ENCODE measurements around the gene TAF8. TPM values are rescaled to one million over a fixed set of nuclear protein-coding genes. Genes with fewer than 3 reads are reported as not detected.

The TAF8 gene
- total and polyA plus RNA-seq, 12 donors, result 10.1 to 83.7 (median 22.9) TPM

DNA sequence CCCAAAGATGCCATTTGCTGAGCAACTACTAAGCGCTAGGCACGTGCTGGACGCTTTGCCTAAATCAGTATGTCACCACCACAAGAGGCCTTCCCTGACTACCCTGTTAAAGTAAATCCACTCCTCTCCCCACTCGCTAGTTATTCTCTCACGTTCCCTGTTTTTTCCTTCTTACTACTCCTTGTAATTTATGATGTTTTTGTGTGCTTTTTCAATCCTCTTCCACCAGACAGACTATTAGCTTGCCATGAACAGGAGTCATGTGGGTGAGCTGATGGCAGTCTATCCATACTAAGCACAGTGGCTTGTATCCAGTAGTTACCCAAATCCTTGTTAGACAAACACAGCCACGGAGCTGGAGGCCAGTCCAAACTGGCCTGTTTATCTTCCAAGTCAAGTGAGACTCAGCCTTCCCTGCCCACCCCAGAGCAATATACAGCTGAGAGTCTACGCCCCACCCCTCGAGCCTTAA is 50.9 kb downstream of the TAF8 start:
- no peak for DNase-seq
- Histone ChIP-seq H3K9me3 (replicated peaks in 1 of 3) (no peaks in the 10 kb centered on the region), H3K27me3 (no peaks in the 10 kb centered on the region), H3K4me1 (replicated peaks in 1 of 2) (peaks cover 24 to 38% of the 10 kb centered on the region in 2 donors), H3K36me3 (replicated peaks in 1 of 2) (no peaks in the 10 kb centered on the region), H3K4me3 (no peak overlapping the region), H3K27ac (peak overlapping the region in 4 of 5 donors; percentile 42 to 93 (median 83))
- intact Hi-C loops (cut with DNase I), result no loop called here
- TF ChIP-seq, protein P1, sequence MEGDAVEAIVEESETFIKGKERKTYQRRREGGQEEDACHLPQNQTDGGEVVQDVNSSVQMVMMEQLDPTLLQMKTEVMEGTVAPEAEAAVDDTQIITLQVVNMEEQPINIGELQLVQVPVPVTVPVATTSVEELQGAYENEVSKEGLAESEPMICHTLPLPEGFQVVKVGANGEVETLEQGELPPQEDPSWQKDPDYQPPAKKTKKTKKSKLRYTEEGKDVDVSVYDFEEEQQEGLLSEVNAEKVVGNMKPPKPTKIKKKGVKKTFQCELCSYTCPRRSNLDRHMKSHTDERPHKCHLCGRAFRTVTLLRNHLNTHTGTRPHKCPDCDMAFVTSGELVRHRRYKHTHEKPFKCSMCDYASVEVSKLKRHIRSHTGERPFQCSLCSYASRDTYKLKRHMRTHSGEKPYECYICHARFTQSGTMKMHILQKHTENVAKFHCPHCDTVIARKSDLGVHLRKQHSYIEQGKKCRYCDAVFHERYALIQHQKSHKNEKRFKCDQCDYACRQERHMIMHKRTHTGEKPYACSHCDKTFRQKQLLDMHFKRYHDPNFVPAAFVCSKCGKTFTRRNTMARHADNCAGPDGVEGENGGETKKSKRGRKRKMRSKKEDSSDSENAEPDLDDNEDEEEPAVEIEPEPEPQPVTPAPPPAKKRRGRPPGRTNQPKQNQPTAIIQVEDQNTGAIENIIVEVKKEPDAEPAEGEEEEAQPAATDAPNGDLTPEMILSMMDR (IDR thresholded peaks at IDR 0.05), result no peak
- TF ChIP-seq POLR2A (IDR thresholded peaks at IDR 0.05), result no peak
- 75 to 88% (median 83%) methylated on average over 8 of the region's 8 CpGs for WGBS, 4 donors

DNA sequence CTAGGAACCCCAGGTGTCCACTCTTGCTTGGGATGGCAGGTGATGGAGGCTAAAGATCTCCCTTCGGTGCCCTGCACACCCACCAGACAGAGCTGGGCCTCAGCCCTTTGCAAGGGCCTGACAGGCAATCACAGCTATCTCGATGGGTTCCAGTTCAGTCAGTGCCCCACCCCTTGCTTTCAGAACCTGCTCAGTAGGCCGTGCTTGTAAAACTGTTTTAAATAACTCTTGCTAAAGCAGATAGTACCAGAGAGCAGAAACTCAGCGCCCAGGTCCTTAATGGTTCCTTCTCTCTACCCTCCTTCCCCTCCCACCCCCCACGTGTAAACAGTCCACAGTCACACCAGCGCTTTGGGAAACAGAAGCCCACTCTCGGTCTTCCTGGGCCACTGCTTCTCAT is 52.9 kb downstream of the TAF8 start:
- peak overlapping the region in 1 of 5 donors; percentile 42 for H3K27ac ChIP-seq
- WGBS, 4 donors, result 91 to 97% (median 92%) methylated on average over 5 to 7 of the region's 7 CpGs

DNA sequence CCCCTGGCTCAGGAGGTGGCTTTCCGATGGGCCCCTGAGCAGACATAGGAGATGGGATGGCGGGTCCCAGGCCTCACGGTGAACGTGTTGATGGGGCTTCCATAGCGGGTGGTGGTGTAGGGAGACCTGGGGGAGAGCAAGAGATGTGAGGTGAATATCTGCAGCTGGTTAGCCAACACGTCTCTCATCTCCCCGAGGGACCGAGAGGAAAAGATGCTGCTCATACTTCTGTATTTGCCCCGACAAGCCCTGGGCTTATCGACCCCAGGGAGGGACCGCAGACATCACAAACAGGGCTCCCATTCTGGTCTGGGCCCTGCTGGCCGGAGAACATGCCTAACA is 53.4 kb downstream of the TAF8 start:
- no peak for DNase-seq
- TF ChIP-seq POLR2A (IDR thresholded peaks at IDR 0.05), result no peak
- TF ChIP-seq, protein P1 (IDR thresholded peaks at IDR 0.05), result no peak
- WGBS, 4 donors, result 78 to 96% (median 86%) methylated on average over 4 to 12 of the region's 12 CpGs
- Histone ChIP-seq H3K4me1 (replicated peaks in 1 of 2) (peaks cover 31 to 38% of the 10 kb centered on the region in 2 donors), H3K27me3 (no peaks in the 10 kb centered on the region), H3K9me3 (replicated peaks in 1 of 3) (no peaks in the 10 kb centered on the region), H3K4me3 (peak overlapping the region in 1 of 4 donors; percentile 57), H3K27ac (peak overlapping the region in 2 of 5 donors; percentile 42 to 68), H3K36me3 (replicated peaks in 1 of 2) (no peaks in the 10 kb centered on the region)
- intact Hi-C loops (cut with DNase I), result no loop called here

More for the DNA sequence above, 52.9 kb downstream of the TAF8 start:
- H3K27me3 ChIP-seq, result no peaks in the 10 kb centered on the region
- TF ChIP-seq POLR2A (IDR thresholded peaks at IDR 0.05), result no peak
- TF ChIP-seq, protein P1 (IDR thresholded peaks at IDR 0.05), result no peak
- H3K4me1 ChIP-seq (replicated peaks in 1 of 2), result peaks cover 31 to 38% of the 10 kb centered on the region in 2 donors
- DNase-seq, result no peak
- no peak overlapping the region for H3K4me3 ChIP-seq
- no peaks in the 10 kb centered on the region for H3K36me3 ChIP-seq (replicated peaks in 1 of 2)
- intact Hi-C loops (cut with DNase I), result no loop called here
- H3K9me3 ChIP-seq (replicated peaks in 1 of 3), result no peaks in the 10 kb centered on the region

DNA sequence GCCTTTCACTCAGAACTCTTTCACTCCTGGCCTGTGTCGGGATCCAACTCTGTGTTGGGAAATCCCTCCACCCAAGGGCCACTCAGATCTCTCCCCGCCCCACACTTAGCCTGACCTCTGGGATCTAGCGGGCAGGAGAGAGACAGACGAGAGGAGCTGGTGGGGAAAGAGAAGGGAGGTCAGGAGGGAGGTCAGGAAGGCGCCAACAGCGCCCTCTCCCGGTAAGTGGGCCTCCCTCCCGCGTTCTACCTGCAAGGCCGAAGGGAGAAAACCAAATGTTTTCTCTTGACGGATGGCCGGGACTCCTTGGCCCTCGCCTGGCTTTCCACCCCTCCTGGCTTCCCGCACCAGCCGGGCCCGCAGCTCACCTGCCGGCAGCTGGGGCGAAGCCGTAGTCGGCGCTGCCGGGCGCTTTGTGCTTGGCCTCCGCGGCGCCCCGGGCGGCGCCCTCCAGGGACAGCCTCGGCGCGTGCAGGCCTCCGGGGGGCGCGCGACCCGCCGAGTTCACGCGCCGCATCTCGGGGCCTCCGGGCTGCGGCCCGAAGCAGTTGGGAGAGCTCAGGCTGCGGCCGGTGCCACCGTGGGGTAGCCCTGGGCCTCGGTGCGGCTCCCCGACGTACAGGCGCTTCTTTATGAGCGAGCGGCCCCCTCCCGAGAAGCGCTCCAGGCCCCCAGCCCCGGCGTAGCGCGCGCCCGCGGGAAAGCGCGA is 53.9 kb downstream of the TAF8 start:
- H3K36me3 ChIP-seq (replicated peaks in 1 of 2), result no peaks in the 10 kb centered on the region
- no peak for TF ChIP-seq POLR2A (IDR thresholded peaks at IDR 0.05)
- TF ChIP-seq, protein P1 (IDR thresholded peaks at IDR 0.05), result peak; percentile 66 to 85 (median 80)
- WGBS, 4 donors, result 6 to 10% (median 8%) methylated on average over 16 to 66 of the region's 66 CpGs
- H3K27ac ChIP-seq, result peak overlapping the region in 2 of 5 donors; percentile 42 to 68
- intact Hi-C loops (cut with DNase I), result no loop called here
- peak; percentile 73 to 90 (median 86) for DNase-seq
- no peaks in the 10 kb centered on the region for H3K9me3 ChIP-seq (replicated peaks in 1 of 3)
- H3K27me3 ChIP-seq, result no peaks in the 10 kb centered on the region
- peak overlapping the region in 1 of 4 donors; percentile 57 for H3K4me3 ChIP-seq
- peaks cover 30 to 33% of the 10 kb centered on the region in 2 donors for H3K4me1 ChIP-seq (replicated peaks in 1 of 2)
